ENCODE data around the gene FERD3L. TPM values are rescaled to one million over a fixed set of nuclear protein-coding genes. Genes with fewer than 3 reads are reported as not detected.
A peak's percentile ranks its signal among the peaks of the same experiment; 100 is the strongest.

The FERD3L gene
- total RNA-seq, 1 experiment from 2014 or later = not detected

GRCh38 chr7:19106241-19107080 is 38.8 kb downstream of the FERD3L start:
- Mint-ChIP-seq H3K27me3 (ENCODE audit: low read depth) (peaks cover 100% of the 10 kb centered on the region), H3K4me1 (peaks cover 59% of the 10 kb centered on the region), H3K9me3 (no peaks in the 10 kb centered on the region), H3K27ac (no peak overlapping the region), H3K4me3 (peak overlapping the region; percentile 76), H3K36me3 (no peaks in the 10 kb centered on the region)
- TF ChIP-seq STAT6 (CRISPR knock-in tag; conservative IDR thresholded peaks at IDR 0.05; ENCODE audit: low read depth) (no peak), SP1 (CRISPR knock-in tag; conservative IDR thresholded peaks at IDR 0.05) (no peak), FOXP1 (CRISPR knock-in tag; IDR thresholded peaks at IDR 0.05; ENCODE audit: borderline replicate concordance) (no peak), ERG (CRISPR knock-in tag; IDR thresholded peaks at IDR 0.05) (no peak), ZNF532 (CRISPR knock-in tag; IDR thresholded peaks at IDR 0.05; ENCODE audit: borderline replicate concordance) (no peak), PRDM15 (CRISPR knock-in tag; IDR thresholded peaks at IDR 0.05) (peak; percentile 55)
- POLR2A ChIA-PET = interaction anchor here (1.7 kb wide), 1 partner anchor 10 kb away, joined by 6 read pairs; the partner anchor contains the start of gene TWIST1
- peak; percentile 43 for ATAC-seq
- CTCF ChIA-PET = interaction anchor here (0.7 to 2.3 kb wide), 7 partner anchors 13 to 754 kb away, joined by 3 to 7 read pairs (median 5); partner anchors contain the start of gene POLR1F
- DNase-seq (ENCODE audit: low spot score) = peak; percentile 54

- ATAC-seq = no peak
- no peaks in the 10 kb centered on the region for H3K36me3 Mint-ChIP-seq
- no peaks in the 10 kb centered on the region for H3K9me3 Mint-ChIP-seq
- CTCF ChIA-PET = interaction anchor here (0.7 to 1.9 kb wide), 5 partner anchors 14 to 753 kb away, joined by 3 to 7 read pairs (median 3); partner anchors contain the start of gene POLR1F
- H3K27me3 Mint-ChIP-seq (ENCODE audit: low read depth) = peaks cover 100% of the 10 kb centered on the region
- POLR2A ChIA-PET = no interaction called here
- no peak for TF ChIP-seq AFF4 (CRISPR knock-in tag; IDR thresholded peaks at IDR 0.05; ENCODE audit: borderline replicate concordance)
- TF ChIP-seq NFYB (CRISPR knock-in tag; conservative IDR thresholded peaks at IDR 0.05; ENCODE audit: low read depth) = no peak
- TF ChIP-seq PREB (CRISPR knock-in tag; IDR thresholded peaks at IDR 0.05; ENCODE audit: borderline replicate concordance) = no peak
- no peak for TF ChIP-seq ZMAT4 (CRISPR knock-in tag; IDR thresholded peaks at IDR 0.05)
- H3K27ac Mint-ChIP-seq = no peak overlapping the region
- peak overlapping the region; percentile 76 for H3K4me3 Mint-ChIP-seq
- no peak for DNase-seq (ENCODE audit: low spot score)
- H3K4me1 Mint-ChIP-seq = peaks cover 57% of the 10 kb centered on the region
Observed at GRCh38 chr7:19105546-19105945, 39.7 kb downstream of the FERD3L start.

All from WTC11 (cell line).